HepG2 (cell line): Measurements from ENCODE around the gene LARP1. TPM values are rescaled to one million over a fixed set of nuclear protein-coding genes. Genes with fewer than 3 reads are reported as not detected.
A peak's percentile ranks its signal among the peaks of the same experiment; 100 is the strongest.

ENCODE experiments used
- CBX5 ChIP-seq: sonication (generic); formaldehyde crosslinking; IDR thresholded peaks from 2 replicates; pipeline ENCODE4 v1.4.0; 2020; ENCODE audit warnings: missing genetic modification reagents, borderline replicate concordance
- E2F5 ChIP-seq: sonication (generic); formaldehyde crosslinking; conservative IDR thresholded peaks from 2 replicates; pipeline ENCODE4 v1.4.0; 2020; ENCODE audit warnings: missing genetic modification reagents
- ESRRA ChIP-seq: sonication (generic); formaldehyde crosslinking; IDR thresholded peaks from 2 replicates; pipeline ENCODE4 v1.5.1; 2020; ENCODE audit warnings: mild to moderate bottlenecking, low read depth, missing genetic modification reagents
- KAT8 ChIP-seq: IDR thresholded peaks from 2 replicates; pipeline ENCODE4 v1.6.1; 2016; ENCODE audit warnings: missing genetic modification reagents, missing compliant biosample characterization
- MIER2 ChIP-seq: IDR thresholded peaks from 2 replicates; pipeline ENCODE4 v1.6.1; 2016; ENCODE audit warnings: missing biosample characterization, missing genetic modification reagents
- NFYB ChIP-seq: sonication (generic); formaldehyde crosslinking; IDR thresholded peaks from 2 replicates; pipeline ENCODE4 v1.4.0; 2020; ENCODE audit warnings: missing genetic modification reagents
- PATZ1 ChIP-seq: sonication (generic); formaldehyde crosslinking; IDR thresholded peaks from 2 replicates; pipeline ENCODE4 v1.4.0; 2020; ENCODE audit warnings: missing genetic modification reagents
- PRPF4 ChIP-seq: fragments of 200-400 bp; formaldehyde crosslinking; IDR thresholded peaks from 2 replicates; pipeline ENCODE4 v1.6.1; 2016; ENCODE audit warnings: low read length, low read depth; ENCODE audit not compliant: poor library complexity, severe bottlenecking
- TEAD3 ChIP-seq: optimal IDR thresholded peaks from 2 replicates; pipeline ENCODE3; 2016; ENCODE audit warnings: borderline replicate concordance
- THAP11 ChIP-seq: IDR thresholded peaks from 2 replicates; pipeline ENCODE4 v1.6.1; 2016; ENCODE audit warnings: missing biosample characterization, missing genetic modification reagents
- ZNF33A ChIP-seq: sonication (generic); formaldehyde crosslinking; IDR thresholded peaks from 2 replicates; pipeline ENCODE4 v1.5.1; 2020; ENCODE audit warnings: missing genetic modification reagents, mild to moderate bottlenecking, moderate library complexity, borderline replicate concordance
- ZNF530 ChIP-seq: sonication (generic); formaldehyde crosslinking; IDR thresholded peaks from 2 replicates; pipeline ENCODE4 v1.5.0; 2020; ENCODE audit warnings: low read depth, mild to moderate bottlenecking, missing genetic modification reagents
- ZNF629 ChIP-seq: sonication (generic); formaldehyde crosslinking; conservative IDR thresholded peaks from 2 replicates; pipeline ENCODE4 v1.5.0; 2020; ENCODE audit warnings: missing genetic modification reagents
- ZNF652 ChIP-seq: IDR thresholded peaks from 2 replicates; pipeline ENCODE4 v1.6.1; 2016; ENCODE audit warnings: low read depth, borderline replicate concordance
- ZNF782 ChIP-seq: sonication (generic); formaldehyde crosslinking; IDR thresholded peaks from 2 replicates; pipeline ENCODE4 v1.4.0; 2020; ENCODE audit warnings: missing genetic modification reagents, mild to moderate bottlenecking, borderline replicate concordance
- polyA plus RNA-seq, 8 experiments: library from polyadenylated mRNA; depleted of rRNA in 3 of 8; stranded (reverse) in 7 of 8; unstranded in 1 of 8; fragments of >200 nt; fragmentation: Illumina TruSeq in 4 of 8; extraction: Trizol in 4 of 8; gene quantifications; 2 replicates each; pipeline versions ENCODE4 v1.2.1 to v1.2.3, GENCODE V29; 2011 to 2016; ENCODE audit warnings: low read depth in 4 of 8, missing spikeins in 1 of 8, mixed read lengths in 1 of 8; ENCODE audit not compliant: insufficient read depth in 1 of 8
- total RNA-seq, 5 experiments: library from RNA; depleted of rRNA; stranded (reverse); fragments of >200 nt; fragmentation: Illumina TruSeq; extraction: Trizol; gene quantifications; 2 replicates each; pipeline ENCODE4 v1.2.3, GENCODE V29; 2016; ENCODE audit warnings: low read depth in 1 of 5
- TF ChIP-seq, protein P1 (sequence below): sonication (generic); formaldehyde crosslinking; IDR thresholded peaks from 2 replicates; pipeline ENCODE4 v1.4.0; 2020; ENCODE audit warnings: missing genetic modification reagents
- TF ChIP-seq, protein P2 (sequence below): sonication (generic); formaldehyde crosslinking; IDR thresholded peaks from 2 replicates; pipeline ENCODE4 v1.4.0; 2020; ENCODE audit warnings: mild to moderate bottlenecking, missing genetic modification reagents
- TF ChIP-seq, protein P3 (sequence below): sonication (generic); formaldehyde crosslinking; IDR thresholded peaks from 2 replicates; pipeline ENCODE4 v1.5.1; 2020; ENCODE audit warnings: missing genetic modification reagents, mild to moderate bottlenecking, borderline replicate concordance
- TF ChIP-seq, protein P4 (sequence below): sonication (generic); formaldehyde crosslinking; IDR thresholded peaks from 2 replicates; pipeline ENCODE4 v1.8.0; 2023; ENCODE audit warnings: mild to moderate bottlenecking, missing genetic modification reagents

Gene LARP1
- total and polyA plus RNA-seq, 2 of the 13 experiments (the other 11 are each of a cell fraction or from before 2014, with no cell fraction given) = 45.2 to 61.4 TPM

- TF ChIP-seq, protein P1, sequence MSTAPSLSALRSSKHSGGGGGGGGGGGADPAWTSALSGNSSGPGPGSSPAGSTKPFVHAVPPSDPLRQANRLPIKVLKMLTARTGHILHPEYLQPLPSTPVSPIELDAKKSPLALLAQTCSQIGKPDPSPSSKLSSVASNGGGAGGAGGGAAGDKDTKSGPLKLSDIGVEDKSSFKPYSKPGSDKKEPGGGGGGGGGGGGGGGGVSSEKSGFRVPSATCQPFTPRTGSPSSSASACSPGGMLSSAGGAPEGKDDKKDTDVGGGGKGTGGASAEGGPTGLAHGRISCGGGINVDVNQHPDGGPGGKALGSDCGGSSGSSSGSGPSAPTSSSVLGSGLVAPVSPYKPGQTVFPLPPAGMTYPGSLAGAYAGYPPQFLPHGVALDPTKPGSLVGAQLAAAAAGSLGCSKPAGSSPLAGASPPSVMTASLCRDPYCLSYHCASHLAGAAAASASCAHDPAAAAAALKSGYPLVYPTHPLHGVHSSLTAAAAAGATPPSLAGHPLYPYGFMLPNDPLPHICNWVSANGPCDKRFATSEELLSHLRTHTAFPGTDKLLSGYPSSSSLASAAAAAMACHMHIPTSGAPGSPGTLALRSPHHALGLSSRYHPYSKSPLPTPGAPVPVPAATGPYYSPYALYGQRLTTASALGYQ = no peak
- TF ChIP-seq ZNF782 (CRISPR knock-in tag) (no peak), E2F5 (CRISPR knock-in tag) (no peak), ESRRA (CRISPR knock-in tag) (0 out of 2 replicates have a peak, but pooled peaks have one; percentile 42), MIER2 (no peak), NFYB (CRISPR knock-in tag) (peak; percentile 24; the same call in 1 of the 2 replicates), PRPF4 (no peak), ZNF530 (CRISPR knock-in tag) (no peak), TEAD3 (CRISPR knock-in tag) (no peak), PATZ1 (CRISPR knock-in tag) (peak; percentile 62), THAP11 (CRISPR knock-in tag) (no peak), KAT8 (no peak), ZNF629 (CRISPR knock-in tag) (no peak), CBX5 (no peak), ZNF652 (no peak), ZNF33A (CRISPR knock-in tag) (no peak)
- TF ChIP-seq, protein P2, sequence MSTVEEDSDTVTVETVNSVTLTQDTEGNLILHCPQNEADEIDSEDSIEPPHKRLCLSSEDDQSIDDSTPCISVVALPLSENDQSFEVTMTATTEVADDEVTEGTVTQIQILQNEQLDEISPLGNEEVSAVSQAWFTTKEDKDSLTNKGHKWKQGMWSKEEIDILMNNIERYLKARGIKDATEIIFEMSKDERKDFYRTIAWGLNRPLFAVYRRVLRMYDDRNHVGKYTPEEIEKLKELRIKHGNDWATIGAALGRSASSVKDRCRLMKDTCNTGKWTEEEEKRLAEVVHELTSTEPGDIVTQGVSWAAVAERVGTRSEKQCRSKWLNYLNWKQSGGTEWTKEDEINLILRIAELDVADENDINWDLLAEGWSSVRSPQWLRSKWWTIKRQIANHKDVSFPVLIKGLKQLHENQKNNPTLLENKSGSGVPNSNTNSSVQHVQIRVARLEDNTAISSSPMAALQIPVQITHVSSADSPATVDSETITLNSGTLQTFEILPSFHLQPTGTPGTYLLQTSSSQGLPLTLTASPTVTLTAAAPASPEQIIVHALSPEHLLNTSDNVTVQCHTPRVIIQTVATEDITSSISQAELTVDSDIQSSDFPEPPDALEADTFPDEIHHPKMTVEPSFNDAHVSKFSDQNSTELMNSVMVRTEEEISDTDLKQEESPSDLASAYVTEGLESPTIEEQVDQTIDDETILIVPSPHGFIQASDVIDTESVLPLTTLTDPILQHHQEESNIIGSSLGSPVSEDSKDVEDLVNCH (CRISPR knock-in tag) = no peak
- TF ChIP-seq, protein P3, sequence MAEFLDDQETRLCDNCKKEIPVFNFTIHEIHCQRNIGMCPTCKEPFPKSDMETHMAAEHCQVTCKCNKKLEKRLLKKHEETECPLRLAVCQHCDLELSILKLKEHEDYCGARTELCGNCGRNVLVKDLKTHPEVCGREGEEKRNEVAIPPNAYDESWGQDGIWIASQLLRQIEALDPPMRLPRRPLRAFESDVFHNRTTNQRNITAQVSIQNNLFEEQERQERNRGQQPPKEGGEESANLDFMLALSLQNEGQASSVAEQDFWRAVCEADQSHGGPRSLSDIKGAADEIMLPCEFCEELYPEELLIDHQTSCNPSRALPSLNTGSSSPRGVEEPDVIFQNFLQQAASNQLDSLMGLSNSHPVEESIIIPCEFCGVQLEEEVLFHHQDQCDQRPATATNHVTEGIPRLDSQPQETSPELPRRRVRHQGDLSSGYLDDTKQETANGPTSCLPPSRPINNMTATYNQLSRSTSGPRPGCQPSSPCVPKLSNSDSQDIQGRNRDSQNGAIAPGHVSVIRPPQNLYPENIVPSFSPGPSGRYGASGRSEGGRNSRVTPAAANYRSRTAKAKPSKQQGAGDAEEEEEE = no peak
- TF ChIP-seq, protein P4, sequence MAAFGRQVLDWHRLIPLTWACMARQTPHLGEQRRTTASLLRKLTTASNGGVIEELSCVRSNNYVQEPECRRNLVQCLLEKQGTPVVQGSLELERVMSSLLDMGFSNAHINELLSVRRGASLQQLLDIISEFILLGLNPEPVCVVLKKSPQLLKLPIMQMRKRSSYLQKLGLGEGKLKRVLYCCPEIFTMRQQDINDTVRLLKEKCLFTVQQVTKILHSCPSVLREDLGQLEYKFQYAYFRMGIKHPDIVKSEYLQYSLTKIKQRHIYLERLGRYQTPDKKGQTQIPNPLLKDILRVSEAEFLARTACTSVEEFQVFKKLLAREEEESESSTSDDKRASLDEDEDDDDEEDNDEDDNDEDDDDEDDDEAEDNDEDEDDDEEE (CRISPR knock-in tag) = no peak
Observed at GRCh38 chr5:154850255-154851062, 95.3 kb downstream of the LARP1 start, which contains the start of gene FAXDC2 (continued).
